ENCODE results near the gene ADAMTS9. TPM values are rescaled to one million over a fixed set of nuclear protein-coding genes. Genes with fewer than 3 reads are reported as not detected.

ADAMTS9 gene
- total RNA-seq, 1 donor from 2014 or later: not detected

- Mint-ChIP-seq H3K27me3 (peaks cover 2% of the 10 kb centered on the region), H3K27ac (no peak overlapping the region), H3K4me1 (no peaks in the 10 kb centered on the region), H3K4me3 (no peak overlapping the region), H3K9me3 (peaks cover 7% of the 10 kb centered on the region), H3K36me3 (ENCODE audit: low read depth) (no peaks in the 10 kb centered on the region)
- ATAC-seq (ENCODE audit: low read depth) (no peak), DNase-seq (no peak)
- intact Hi-C loops (cut with micrococcal nuclease): no loop called here
- ChIA-PET POLR2A (no interaction called here), CTCF (no interaction called here)
- TF ChIP-seq, protein P1, sequence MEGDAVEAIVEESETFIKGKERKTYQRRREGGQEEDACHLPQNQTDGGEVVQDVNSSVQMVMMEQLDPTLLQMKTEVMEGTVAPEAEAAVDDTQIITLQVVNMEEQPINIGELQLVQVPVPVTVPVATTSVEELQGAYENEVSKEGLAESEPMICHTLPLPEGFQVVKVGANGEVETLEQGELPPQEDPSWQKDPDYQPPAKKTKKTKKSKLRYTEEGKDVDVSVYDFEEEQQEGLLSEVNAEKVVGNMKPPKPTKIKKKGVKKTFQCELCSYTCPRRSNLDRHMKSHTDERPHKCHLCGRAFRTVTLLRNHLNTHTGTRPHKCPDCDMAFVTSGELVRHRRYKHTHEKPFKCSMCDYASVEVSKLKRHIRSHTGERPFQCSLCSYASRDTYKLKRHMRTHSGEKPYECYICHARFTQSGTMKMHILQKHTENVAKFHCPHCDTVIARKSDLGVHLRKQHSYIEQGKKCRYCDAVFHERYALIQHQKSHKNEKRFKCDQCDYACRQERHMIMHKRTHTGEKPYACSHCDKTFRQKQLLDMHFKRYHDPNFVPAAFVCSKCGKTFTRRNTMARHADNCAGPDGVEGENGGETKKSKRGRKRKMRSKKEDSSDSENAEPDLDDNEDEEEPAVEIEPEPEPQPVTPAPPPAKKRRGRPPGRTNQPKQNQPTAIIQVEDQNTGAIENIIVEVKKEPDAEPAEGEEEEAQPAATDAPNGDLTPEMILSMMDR (IDR thresholded peaks at IDR 0.05): no peak
These were observed 168.8 kb downstream of the ADAMTS9 start for GRCh38 chr3:64518950-64519349.

- POLR2A ChIA-PET: no interaction called here
- DNase-seq: no peak
- TF ChIP-seq, protein P1 (IDR thresholded peaks at IDR 0.05): no peak
- no peak overlapping the region for H3K27ac Mint-ChIP-seq
- H3K9me3 Mint-ChIP-seq: peaks cover 7% of the 10 kb centered on the region
- no peaks in the 10 kb centered on the region for H3K4me1 Mint-ChIP-seq
- intact Hi-C loops (cut with micrococcal nuclease): no loop called here
- peaks cover 2% of the 10 kb centered on the region for H3K27me3 Mint-ChIP-seq
- H3K4me3 Mint-ChIP-seq: no peak overlapping the region
- no peaks in the 10 kb centered on the region for H3K36me3 Mint-ChIP-seq (ENCODE audit: low read depth)
- no peak for ATAC-seq (ENCODE audit: low read depth)
- CTCF ChIA-PET: no interaction called here
These were observed 169.3 kb downstream of the ADAMTS9 start for GRCh38 chr3:64518496-64518895.

- no peak overlapping the region for H3K4me3 Mint-ChIP-seq
- ChIA-PET POLR2A (no interaction called here), CTCF (no interaction called here)
- TF ChIP-seq, protein P1 (IDR thresholded peaks at IDR 0.05): no peak
- no peaks in the 10 kb centered on the region for H3K9me3 Mint-ChIP-seq
- H3K27me3 Mint-ChIP-seq: peaks cover 2% of the 10 kb centered on the region
- DNase-seq (no peak), ATAC-seq (ENCODE audit: low read depth) (no peak)
- H3K27ac Mint-ChIP-seq: no peak overlapping the region
- H3K36me3 Mint-ChIP-seq (ENCODE audit: low read depth): no peaks in the 10 kb centered on the region
- no peaks in the 10 kb centered on the region for H3K4me1 Mint-ChIP-seq
- intact Hi-C loops (cut with micrococcal nuclease): no loop called here
These were observed 172.9 kb downstream of the ADAMTS9 start for GRCh38 chr3:64514889-64515288.

GRCh38 chr3:64509206-64509605, 178.6 kb downstream of the ADAMTS9 start:
- no peak for DNase-seq
- TF ChIP-seq, protein P1 (IDR thresholded peaks at IDR 0.05): no peak
- H3K4me3 Mint-ChIP-seq: no peak overlapping the region
- no peak for ATAC-seq (ENCODE audit: low read depth)
- intact Hi-C loops (cut with micrococcal nuclease): no loop called here
- no peaks in the 10 kb centered on the region for H3K4me1 Mint-ChIP-seq
- ChIA-PET POLR2A (no interaction called here), CTCF (no interaction called here)
- H3K36me3 Mint-ChIP-seq (ENCODE audit: low read depth): no peaks in the 10 kb centered on the region
- H3K9me3 Mint-ChIP-seq: no peaks in the 10 kb centered on the region
- no peak overlapping the region for H3K27ac Mint-ChIP-seq
- peaks cover 4% of the 10 kb centered on the region for H3K27me3 Mint-ChIP-seq

DNA sequence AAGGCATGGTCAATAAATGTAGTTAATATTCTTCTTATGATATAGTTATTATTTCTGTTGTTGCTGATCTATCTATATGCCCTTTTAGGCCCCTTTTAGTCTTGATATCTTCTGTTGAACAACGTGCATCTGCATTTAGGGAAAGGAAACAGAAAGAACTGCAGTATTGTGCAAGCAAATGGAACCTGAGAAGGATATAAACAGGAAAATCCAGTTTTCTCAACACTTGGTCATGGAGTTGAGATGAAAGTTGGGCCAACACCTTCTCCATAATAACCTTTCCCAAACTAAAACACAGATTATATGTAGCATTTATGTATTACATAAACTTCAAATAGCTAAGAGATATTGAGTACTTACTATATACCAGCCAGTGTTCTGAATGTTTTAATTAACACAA, 179.7 kb downstream of the ADAMTS9 start:
- ChIA-PET CTCF (no interaction called here), POLR2A (no interaction called here)
- Mint-ChIP-seq H3K27ac (no peak overlapping the region), H3K4me1 (no peaks in the 10 kb centered on the region), H3K9me3 (no peaks in the 10 kb centered on the region), H3K27me3 (peaks cover 4% of the 10 kb centered on the region), H3K36me3 (ENCODE audit: low read depth) (no peaks in the 10 kb centered on the region), H3K4me3 (no peak overlapping the region)
- TF ChIP-seq, protein P1 (IDR thresholded peaks at IDR 0.05): no peak
- intact Hi-C loops (cut with micrococcal nuclease): no loop called here
- DNase-seq: no peak
- ATAC-seq (ENCODE audit: low read depth): no peak
